ENCODE data around the gene ORAI3. TPM values are rescaled to one million over a fixed set of nuclear protein-coding genes. Genes with fewer than 3 reads are reported as not detected.
A peak's percentile ranks its signal among the peaks of the same experiment; 100 is the strongest.
"Not testable (repeated sequence)": the region's sequence is repeated elsewhere in the genome, so short reads cannot be mapped to it uniquely, and the experiment has no call there.

Gene ORAI3
- polyA plus RNA-seq, 3 donors: 17.7 to 19.8 (median 19.1) TPM

- DNase-seq (ENCODE audit: extremely low read depth in 1 of 11, low read depth in 9 of 11, low spot score in 4 of 11): no peak
Measured at GRCh38 chr16:30937692-30938091, 11.2 kb upstream of the ORAI3 start.

GRCh38 chr16:30939571-30939970, 9.3 kb upstream of the ORAI3 start:
- not testable (repeated sequence) for DNase-seq (ENCODE audit: extremely low read depth in 1 of 11, low read depth in 9 of 11, low spot score in 4 of 11)

DNA sequence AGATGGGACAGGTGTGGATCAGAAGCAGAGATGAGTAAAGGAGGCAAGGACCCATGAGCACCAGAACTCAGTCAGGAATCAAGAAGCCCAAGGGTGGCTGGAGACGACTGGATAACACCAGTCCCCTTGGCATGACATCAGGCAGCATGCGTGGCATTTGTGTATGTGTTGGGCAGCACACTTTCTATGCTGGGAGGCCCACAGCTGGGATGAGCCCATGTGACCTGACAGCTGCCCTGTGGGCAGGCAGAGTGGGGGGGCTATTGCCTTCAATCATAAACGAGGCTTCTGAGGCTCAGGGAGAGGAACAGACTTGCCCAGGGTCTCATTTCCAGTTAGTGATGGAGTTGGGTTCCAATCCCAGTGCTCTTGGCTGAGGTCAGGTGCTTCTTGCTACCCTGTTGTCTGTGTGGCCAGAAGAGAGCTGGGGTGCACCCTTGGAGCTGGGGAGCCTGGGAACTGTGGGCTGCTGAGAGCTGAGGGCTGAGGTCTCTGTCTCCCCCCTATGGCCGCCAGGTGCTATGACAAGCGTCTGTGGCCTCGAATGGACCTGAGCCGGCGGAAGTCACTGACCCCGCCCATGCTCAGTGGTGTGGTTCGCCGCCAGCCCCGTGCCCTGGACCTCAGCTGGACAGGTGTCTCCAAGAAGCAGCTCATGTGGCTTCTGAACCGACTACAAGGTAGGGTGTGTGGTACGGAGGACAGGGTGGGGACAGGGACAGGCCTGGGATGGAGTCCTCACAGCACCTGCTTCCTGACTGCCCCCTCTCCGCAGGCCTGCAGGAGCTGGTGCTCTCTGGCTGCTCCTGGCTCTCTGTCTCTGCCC, 7.1 kb upstream of the ORAI3 start:
- peak in 1 of 11 donors; percentile 48 for DNase-seq (ENCODE audit: extremely low read depth in 1 of 11, low read depth in 9 of 11, low spot score in 4 of 11)

DNA sequence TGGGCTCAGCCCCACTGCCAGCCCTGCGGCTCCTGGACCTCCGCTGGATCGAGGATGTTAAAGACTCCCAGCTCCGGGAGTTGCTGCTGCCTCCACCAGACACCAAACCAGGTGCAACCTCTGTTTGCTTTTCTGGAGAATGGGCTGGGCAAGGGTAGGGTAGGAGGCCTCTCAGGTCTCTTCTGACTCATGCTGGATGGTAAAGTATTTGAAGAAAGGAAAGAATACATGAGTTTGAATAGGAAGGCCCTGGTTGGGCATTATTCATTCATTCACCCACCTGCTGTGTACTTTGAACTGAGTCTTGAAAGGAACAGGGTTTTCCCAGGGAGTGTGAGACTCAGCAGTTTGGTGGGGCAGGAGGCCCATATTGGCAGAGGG, 6.5 kb upstream of the ORAI3 start:
- no peak for DNase-seq (ENCODE audit: extremely low read depth in 1 of 11, low read depth in 9 of 11, low spot score in 4 of 11)

DNA sequence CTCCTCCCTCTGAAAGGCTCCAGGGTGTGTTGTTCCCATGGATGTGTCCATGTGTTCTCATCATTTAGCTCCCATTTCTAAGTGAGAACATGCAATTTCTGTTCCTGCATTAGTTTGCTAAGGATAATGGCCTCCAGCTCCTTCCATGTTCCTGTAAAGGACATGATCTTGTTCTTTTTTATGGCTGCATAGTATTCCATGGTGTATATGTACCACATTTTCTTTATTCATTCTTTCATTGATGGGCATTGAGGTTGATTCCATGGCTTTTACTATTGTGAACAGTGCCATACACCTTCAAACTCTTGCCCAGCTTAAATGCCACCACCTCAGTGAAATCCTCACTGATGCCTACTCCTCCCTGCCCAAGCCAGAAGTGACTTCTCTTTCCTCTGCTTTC, 4.5 kb upstream of the ORAI3 start:
- DNase-seq (ENCODE audit: extremely low read depth in 1 of 11, low read depth in 9 of 11, low spot score in 4 of 11): no peak

GRCh38 chr16:30946671-30947540, 2.0 kb upstream of the ORAI3 start:
- DNase-seq (ENCODE audit: extremely low read depth in 1 of 11, low read depth in 9 of 11, low spot score in 4 of 11): no peak

DNA sequence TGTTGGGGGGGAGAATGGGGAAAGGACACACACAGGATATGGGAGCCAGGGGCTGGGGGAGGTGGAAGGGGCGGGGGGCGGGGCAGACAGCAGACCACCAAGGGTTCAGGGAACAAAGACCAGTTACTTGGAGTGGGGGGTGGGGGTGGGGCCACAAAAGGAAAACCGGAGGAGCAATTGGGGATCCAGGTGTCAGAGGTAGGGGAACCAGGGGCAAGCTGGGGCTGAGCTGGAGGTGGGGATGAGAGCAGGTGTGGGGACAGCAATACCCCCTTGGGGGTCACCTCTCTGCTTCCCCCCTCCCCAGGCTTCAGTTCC, 1.4 kb upstream of the ORAI3 start:
- DNase-seq (ENCODE audit: extremely low read depth in 1 of 11, low read depth in 9 of 11, low spot score in 4 of 11): no peak

DNA sequence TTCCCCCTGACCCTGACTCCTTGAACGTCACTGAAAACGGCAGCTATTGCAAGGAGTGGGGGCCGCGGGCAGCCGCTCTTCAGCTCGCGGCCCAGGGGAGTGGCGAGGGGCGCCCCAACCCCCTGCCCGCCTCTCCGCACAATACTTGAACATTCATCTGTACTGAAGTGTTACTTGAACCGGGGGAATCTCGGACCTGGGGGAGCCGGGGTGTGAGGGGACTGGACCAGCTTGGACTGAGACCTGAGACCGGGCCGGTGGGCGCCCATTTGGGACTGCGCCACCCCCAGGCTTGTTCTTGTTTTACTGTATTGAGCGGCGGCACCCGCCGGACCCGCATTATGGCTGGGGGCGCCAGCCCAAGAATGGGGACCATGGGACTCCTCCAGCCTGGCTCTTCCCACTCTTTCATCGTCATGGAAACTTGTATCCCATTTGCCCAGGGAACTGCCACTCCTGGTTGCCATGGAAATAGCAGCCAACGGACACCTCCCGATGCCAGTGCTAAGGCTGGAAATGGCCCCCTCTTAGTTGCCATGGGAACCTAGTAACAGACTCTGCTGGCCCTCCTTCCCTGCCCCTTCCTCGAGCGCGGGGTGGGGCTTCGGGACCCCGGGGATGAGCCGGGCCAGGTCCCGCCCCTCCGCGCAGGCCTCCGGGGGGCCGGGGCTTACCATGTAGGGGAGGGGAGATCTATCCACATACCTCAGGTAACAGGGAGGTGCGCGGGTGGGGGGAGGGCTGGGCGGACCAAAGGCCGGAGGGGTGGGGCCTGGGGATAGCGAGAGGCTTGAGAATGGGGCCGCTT, 805 bp upstream of the ORAI3 start:
- peak; percentile 95 to 99 (median 97) for DNase-seq (ENCODE audit: extremely low read depth in 1 of 11, low read depth in 9 of 11, low spot score in 4 of 11)

- peak in 1 of 11 donors; percentile 36 for DNase-seq (ENCODE audit: extremely low read depth in 1 of 11, low read depth in 9 of 11, low spot score in 4 of 11)
Measured at GRCh38 chr16:30949650-30950515, 1.0 kb downstream of the ORAI3 start.

GRCh38 chr16:30950516-30951065, 1.7 kb downstream of the ORAI3 start:
- DNase-seq (ENCODE audit: extremely low read depth in 1 of 11, low read depth in 9 of 11, low spot score in 4 of 11): no peak

DNA sequence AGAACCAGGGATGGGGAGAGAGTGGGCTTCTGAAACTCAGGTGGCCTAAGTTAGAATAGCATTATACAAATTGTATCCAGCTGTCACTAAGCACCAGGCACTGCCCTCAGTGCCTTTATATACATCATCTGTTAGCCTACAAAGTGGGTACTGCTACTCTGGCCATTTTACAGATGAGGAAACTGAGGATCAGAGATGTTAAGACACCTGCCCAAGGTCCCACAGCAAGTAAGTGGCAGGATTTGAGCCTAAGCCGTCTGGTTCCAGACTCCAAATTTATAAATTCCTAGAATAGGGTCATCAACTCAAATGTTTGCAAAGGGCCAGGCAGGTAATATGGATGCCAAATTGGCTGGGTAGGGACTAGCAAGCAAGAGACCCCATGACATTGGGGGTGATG, 2.3 kb downstream of the ORAI3 start:
- no peak for DNase-seq (ENCODE audit: extremely low read depth in 1 of 11, low read depth in 9 of 11, low spot score in 4 of 11)

- DNase-seq (ENCODE audit: extremely low read depth in 1 of 11, low read depth in 9 of 11, low spot score in 4 of 11): no peak
Measured at GRCh38 chr16:30951750-30952149, 2.9 kb downstream of the ORAI3 start.

GRCh38 chr16:30953111-30953510, 4.2 kb downstream of the ORAI3 start:
- DNase-seq (ENCODE audit: extremely low read depth in 1 of 11, low read depth in 9 of 11, low spot score in 4 of 11): no peak

DNA sequence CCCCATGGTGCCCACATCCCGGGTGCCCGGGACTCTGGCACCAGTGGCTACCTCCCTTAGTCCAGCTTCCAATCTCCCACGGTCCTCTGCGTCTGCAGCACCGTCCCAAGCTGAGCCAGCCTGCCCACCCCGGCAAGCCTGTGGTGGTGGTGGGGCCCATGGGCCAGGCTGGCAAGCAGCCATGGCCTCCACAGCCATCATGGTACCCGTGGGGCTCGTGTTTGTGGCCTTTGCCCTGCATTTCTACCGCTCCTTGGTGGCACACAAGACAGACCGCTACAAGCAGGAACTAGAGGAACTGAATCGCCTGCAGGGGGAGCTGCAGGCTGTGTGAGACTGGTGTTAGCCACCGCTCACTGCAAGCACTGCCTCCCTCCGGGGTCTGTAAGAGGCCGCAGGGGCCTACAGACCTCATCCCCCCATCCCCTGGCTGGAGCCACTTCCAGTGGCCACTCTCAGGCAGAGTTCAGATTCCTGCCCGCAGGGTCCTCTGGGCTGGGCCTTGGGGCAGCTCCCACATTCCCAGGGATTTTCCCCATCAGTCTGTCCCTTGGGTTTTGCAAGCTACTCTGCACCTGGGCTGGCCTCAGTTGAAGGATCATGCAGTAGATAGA, 4.8 kb downstream of the ORAI3 start:
- peak in 6 of 11 donors; percentile 65 to 86 (median 72) for DNase-seq (ENCODE audit: extremely low read depth in 1 of 11, low read depth in 9 of 11, low spot score in 4 of 11)

GRCh38 chr16:30954993-30955392, 6.1 kb downstream of the ORAI3 start:
- DNase-seq (ENCODE audit: extremely low read depth in 1 of 11, low read depth in 9 of 11, low spot score in 4 of 11): no peak

DNA sequence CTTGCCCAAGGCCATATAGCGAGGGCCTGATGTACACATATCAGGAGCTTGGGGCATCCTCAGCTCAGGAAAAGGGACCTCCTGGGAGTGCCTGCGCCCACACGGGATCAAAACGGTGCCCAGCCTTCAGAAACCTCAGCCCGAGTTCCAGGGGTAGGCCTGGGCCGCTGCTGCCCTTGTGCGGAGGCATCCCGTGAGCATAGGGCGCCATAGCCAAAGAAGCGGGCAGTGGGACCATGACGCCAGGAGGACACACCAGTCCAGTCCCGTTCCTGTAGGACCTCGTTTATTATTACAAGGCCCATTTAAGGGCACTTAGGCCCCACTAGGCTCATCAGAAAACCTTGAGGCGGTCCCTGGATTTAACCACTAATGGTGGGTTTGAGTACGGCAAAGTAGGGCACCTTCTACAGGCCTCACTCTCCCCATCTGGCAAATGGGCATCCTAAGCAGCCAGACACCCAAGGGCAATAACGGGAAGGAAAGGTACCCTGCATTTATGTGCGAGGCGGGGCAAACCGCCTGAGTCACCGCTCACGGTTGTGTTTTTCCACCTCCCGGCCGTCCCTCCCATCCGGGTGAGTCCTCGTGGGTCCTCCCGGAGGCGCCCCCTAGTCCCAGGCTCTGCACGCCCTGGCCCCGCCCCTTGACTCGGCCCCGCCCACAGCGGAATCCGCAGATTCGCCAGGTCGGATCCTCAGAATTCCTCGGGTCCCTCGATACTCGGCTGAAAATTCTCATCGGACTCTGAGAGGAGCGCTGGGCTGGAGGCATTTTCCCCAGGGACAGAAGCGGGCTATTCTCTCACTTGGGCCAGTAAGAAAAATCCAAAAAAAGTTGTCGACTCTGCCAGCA, 8.0 kb downstream of the ORAI3 start:
- peak in 5 of 11 donors; percentile 59 to 80 (median 72) for DNase-seq (ENCODE audit: extremely low read depth in 1 of 11, low read depth in 9 of 11, low spot score in 4 of 11)

Measured in renal cortex interstitium (tissue), 11 donors.